Testis (tissue), 3 donors: ENCODE measurements around the gene PYGB. TPM values are rescaled to one million over a fixed set of nuclear protein-coding genes. Genes with fewer than 3 reads are reported as not detected.
"Not testable (repeated sequence)": the region's sequence is repeated elsewhere in the genome, so short reads cannot be mapped to it uniquely, and the experiment has no call there.

Source experiments
- DNase-seq: peaks from one replicate; pipeline ENCODE4 v3.0.0-alpha.2; 2019
- H3K27ac ChIP-seq, 2 donors: fragments of 200-600 bp; sonication (generic); one replicate each; pipeline ENCODE4 v1.5.1; 2019
- H3K27me3 ChIP-seq: fragments of 200-600 bp; sonication (generic); one replicate; pipeline ENCODE4 v1.5.1; 2019
- H3K36me3 ChIP-seq: fragments of 200-600 bp; sonication (generic); one replicate; pipeline ENCODE4 v1.5.1; 2017; ENCODE audit warnings: low read depth; ENCODE audit errors: missing control alignments
- H3K4me1 ChIP-seq: fragments of 200-600 bp; sonication (generic); one replicate; pipeline ENCODE4 v1.5.1; 2019
- H3K4me3 ChIP-seq, 2 donors: fragments of 200-600 bp; sonication (generic); one replicate each; pipeline ENCODE4 v1.5.1; 2017 to 2019
- H3K9me3 ChIP-seq: fragments of 200-600 bp; sonication (generic); one replicate; pipeline ENCODE4 v1.5.1; 2017
- POLR2A ChIP-seq: fragments of 450-650 bp; IDR thresholded peaks from one replicate; pipeline ENCODE4 v1.6.1; 2017; ENCODE audit warnings: antibody characterized with exemption, mild to moderate bottlenecking, moderate library complexity
- WGBS, 2 donors: methylation state at CpG; one replicate each; pipeline ENCODE4 v1.1.5; 2018; 5-methylcytosine and 5-hydroxymethylcytosine counted together
- intact Hi-C: fragments of 100-400 bp; cut with DNase I; formaldehyde crosslinking; loops from one replicate; pipeline ENCODE4 v1.15.1; 2023; ENCODE audit warnings: low total_unique reads
- polyA plus RNA-seq: library from polyadenylated mRNA; stranded (reverse); fragments of 350-450 nt; fragmentation: Illumina TruSeq; extraction: RNeasy Lipid Tissue Mini Kit (QIAGEN cat#74804); gene quantifications from one replicate; pipeline ENCODE4 v1.2.3, GENCODE V29; 2014; ENCODE audit warnings: low read depth, low replicate concordance; ENCODE audit not compliant: insufficient read depth
- total RNA-seq, 2 donors: library from RNA; depleted of rRNA; stranded (reverse); fragments of >200 nt; gene quantifications; one replicate each; pipeline ENCODE4 v1.2.3, GENCODE V29; 2016
- TF ChIP-seq, protein P1 (sequence below), 3 experiments: fragments of 450-650 bp in 2 of 3; fragments of 200-600 bp in 1 of 3; sonication (generic) in 1 of 3; IDR thresholded peaks; one replicate each; pipeline ENCODE4 v1.5.1; 2016 to 2019; ENCODE audit warnings: antibody characterized with exemption in 3 of 3, mild to moderate bottlenecking in 2 of 3, moderate library complexity in 1 of 3

Gene PYGB
- total and polyA plus RNA-seq, 3 donors from 2014 or later, result 50.8 to 91.5 (median 91.5) TPM

GRCh38 chr20:25327521-25328235 is 79.8 kb downstream of the PYGB start:
- no peaks in the 10 kb centered on the region for H3K4me1 ChIP-seq
- no peaks in the 10 kb centered on the region for H3K36me3 ChIP-seq
- intact Hi-C loops, result no loop called here
- no peak for TF ChIP-seq POLR2A
- TF ChIP-seq, protein P1, sequence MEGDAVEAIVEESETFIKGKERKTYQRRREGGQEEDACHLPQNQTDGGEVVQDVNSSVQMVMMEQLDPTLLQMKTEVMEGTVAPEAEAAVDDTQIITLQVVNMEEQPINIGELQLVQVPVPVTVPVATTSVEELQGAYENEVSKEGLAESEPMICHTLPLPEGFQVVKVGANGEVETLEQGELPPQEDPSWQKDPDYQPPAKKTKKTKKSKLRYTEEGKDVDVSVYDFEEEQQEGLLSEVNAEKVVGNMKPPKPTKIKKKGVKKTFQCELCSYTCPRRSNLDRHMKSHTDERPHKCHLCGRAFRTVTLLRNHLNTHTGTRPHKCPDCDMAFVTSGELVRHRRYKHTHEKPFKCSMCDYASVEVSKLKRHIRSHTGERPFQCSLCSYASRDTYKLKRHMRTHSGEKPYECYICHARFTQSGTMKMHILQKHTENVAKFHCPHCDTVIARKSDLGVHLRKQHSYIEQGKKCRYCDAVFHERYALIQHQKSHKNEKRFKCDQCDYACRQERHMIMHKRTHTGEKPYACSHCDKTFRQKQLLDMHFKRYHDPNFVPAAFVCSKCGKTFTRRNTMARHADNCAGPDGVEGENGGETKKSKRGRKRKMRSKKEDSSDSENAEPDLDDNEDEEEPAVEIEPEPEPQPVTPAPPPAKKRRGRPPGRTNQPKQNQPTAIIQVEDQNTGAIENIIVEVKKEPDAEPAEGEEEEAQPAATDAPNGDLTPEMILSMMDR (IDR thresholded peaks at IDR 0.05), result no peak
- H3K27me3 ChIP-seq, result no peaks in the 10 kb centered on the region
- no peak overlapping the region for H3K27ac ChIP-seq
- H3K4me3 ChIP-seq, result no peak overlapping the region
- H3K9me3 ChIP-seq, result no peaks in the 10 kb centered on the region
- WGBS, 2 donors, result 89 to 90% methylated on average over 7 of the region's 7 CpGs
- no peak for DNase-seq

- TF ChIP-seq, protein P1 (IDR thresholded peaks at IDR 0.05), result no peak
- TF ChIP-seq POLR2A, result no peak
- WGBS, 2 donors, result 93 to 95% methylated on average over 3 to 12 of the region's 12 CpGs
- H3K4me1 ChIP-seq, result no peaks in the 10 kb centered on the region
- no peaks in the 10 kb centered on the region for H3K9me3 ChIP-seq
- H3K4me3 ChIP-seq, result no peak overlapping the region
- H3K27ac ChIP-seq, result no peak overlapping the region
- intact Hi-C loops, result no loop called here
- no peaks in the 10 kb centered on the region for H3K27me3 ChIP-seq
- H3K36me3 ChIP-seq, result no peaks in the 10 kb centered on the region
- DNase-seq, result no peak
These were observed 81.1 kb downstream of the PYGB start for GRCh38 chr20:25328954-25329498.

GRCh38 chr20:25334972-25335371 is 87.1 kb downstream of the PYGB start:
- H3K4me3 ChIP-seq, H3K9me3 ChIP-seq, H3K36me3 ChIP-seq, DNase-seq, H3K27ac ChIP-seq, H3K4me1 ChIP-seq, intact Hi-C loops, H3K27me3 ChIP-seq: not testable (repeated sequence)
- WGBS, 2 donors, result 90 to 100% methylated on average over 1 of the region's 1 CpG

GRCh38 chr20:25336561-25337422 is 88.9 kb downstream of the PYGB start:
- Histone ChIP-seq H3K9me3 (no peaks in the 10 kb centered on the region), H3K4me3 (no peak overlapping the region), H3K27ac (no peak overlapping the region), H3K36me3 (no peaks in the 10 kb centered on the region), H3K27me3 (no peaks in the 10 kb centered on the region), H3K4me1 (peaks cover 5% of the 10 kb centered on the region)
- intact Hi-C loops, result no loop called here
- DNase-seq, result peak; percentile 45
- TF ChIP-seq, protein P1 (IDR thresholded peaks at IDR 0.05), result peak in 1 of 3 experiments; percentile 16
- TF ChIP-seq POLR2A, result no peak
- 78 to 86% methylated on average over 16 to 17 of the region's 17 CpGs for WGBS, 2 donors
